Lower lobe of right lung (tissue), 2 donors: ENCODE data around the gene PTPRE. TPM values are rescaled to one million over a fixed set of nuclear protein-coding genes. Genes with fewer than 3 reads are reported as not detected.

Experiments used
- ATAC-seq, 2 donors: fragments of 200-7000 bp; cut with Tn5 transposase; one replicate each; pipeline ENCODE4 v1.9.1; 2020 to 2022; ENCODE audit warnings: mild to moderate bottlenecking in 2 of 2, moderate library complexity in 2 of 2
- DNase-seq: peaks from one replicate; pipeline ENCODE4 v3.0.0-alpha.2; 2020
- H3K27ac ChIP-seq: fragments of 200-600 bp; one replicate; pipeline ENCODE4 v1.8.0; 2022
- H3K27me3 ChIP-seq: fragments of 200-600 bp; one replicate; pipeline ENCODE4 v1.8.0; 2022; ENCODE audit warnings: low read depth
- H3K36me3 ChIP-seq: fragments of 200-600 bp; one replicate; pipeline ENCODE4 v1.8.0; 2022; ENCODE audit warnings: mild to moderate bottlenecking
- H3K4me1 ChIP-seq: fragments of 200-600 bp; one replicate; pipeline ENCODE4 v1.8.0; 2022
- H3K4me3 ChIP-seq: fragments of 200-600 bp; one replicate; pipeline ENCODE4 v1.8.0; 2022; ENCODE audit warnings: mild to moderate bottlenecking
- H3K9me3 ChIP-seq: fragments of 200-600 bp; one replicate; pipeline ENCODE4 v1.8.0; 2022
- intact Hi-C: fragments of 100-400 bp; cut with DNase I; formaldehyde crosslinking; loops from one replicate; pipeline ENCODE4 v1.11.0; 2022
- total RNA-seq: library from RNA; stranded (reverse); fragmentation: NEBNext Ultra II Directional; extraction: Animal tissue kit (Norgen Biotek cat#: 25700); gene quantifications from one replicate; pipeline ENCODE4 v1.2.1, GENCODE V29; 2021
- TF ChIP-seq, protein P1 (sequence below): fragments of 200-600 bp; IDR thresholded peaks from one replicate; pipeline ENCODE4 v1.8.0; 2022; ENCODE audit warnings: antibody characterized with exemption, mild to moderate bottlenecking
- donor health status: DM: no; HTN: yes; CAD: no; lungs with severe emphysema.

The PTPRE gene
- total RNA-seq, 1 donor from 2014 or later: 60.5 TPM

DNA sequence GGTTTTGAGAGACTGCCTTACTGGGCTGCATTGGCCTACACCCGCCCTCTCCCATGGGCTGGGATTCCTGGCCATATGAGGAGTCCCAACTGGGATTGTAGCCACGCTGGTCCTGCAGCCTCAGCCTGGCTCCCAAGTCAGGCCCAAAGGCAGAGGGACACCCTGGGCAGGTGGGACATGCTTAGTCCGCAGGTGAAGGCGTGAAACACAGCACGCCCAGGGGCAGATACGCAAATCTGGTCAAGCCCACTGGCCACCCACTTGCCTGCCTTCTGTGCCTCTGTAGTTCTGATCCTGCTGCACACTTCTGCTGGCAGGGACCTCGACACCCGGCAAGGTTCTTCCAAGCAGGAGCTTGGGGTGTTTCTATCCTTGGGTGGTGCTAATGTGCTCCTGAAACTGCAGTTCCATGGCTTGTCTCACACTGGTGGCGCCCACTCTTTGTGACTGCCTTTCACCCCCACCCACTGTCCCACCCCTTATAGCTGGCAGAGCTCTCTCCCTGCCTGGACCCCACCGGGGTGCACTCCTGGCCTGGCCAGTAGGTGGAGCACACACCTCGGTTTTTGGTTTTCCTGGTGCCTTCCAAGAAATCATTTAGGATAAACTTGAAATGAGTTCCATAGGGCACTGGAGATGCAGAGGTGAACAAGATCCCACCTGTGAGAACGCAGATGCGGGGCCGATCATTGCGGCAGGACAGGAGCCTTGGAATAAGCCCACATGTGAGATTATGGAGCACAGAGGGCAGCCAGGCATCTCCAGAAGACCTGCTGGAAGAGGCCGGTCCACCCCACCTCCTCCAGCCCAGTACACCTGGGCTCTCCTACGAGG lies 171.4 kb downstream of the PTPRE start:
- peaks cover 99% of the 10 kb centered on the region for H3K36me3 ChIP-seq
- no peak overlapping the region for H3K27ac ChIP-seq
- H3K4me1 ChIP-seq: no peaks in the 10 kb centered on the region
- no peak overlapping the region for H3K4me3 ChIP-seq
- intact Hi-C loops: no loop called here
- no peaks in the 10 kb centered on the region for H3K9me3 ChIP-seq
- TF ChIP-seq, protein P1, sequence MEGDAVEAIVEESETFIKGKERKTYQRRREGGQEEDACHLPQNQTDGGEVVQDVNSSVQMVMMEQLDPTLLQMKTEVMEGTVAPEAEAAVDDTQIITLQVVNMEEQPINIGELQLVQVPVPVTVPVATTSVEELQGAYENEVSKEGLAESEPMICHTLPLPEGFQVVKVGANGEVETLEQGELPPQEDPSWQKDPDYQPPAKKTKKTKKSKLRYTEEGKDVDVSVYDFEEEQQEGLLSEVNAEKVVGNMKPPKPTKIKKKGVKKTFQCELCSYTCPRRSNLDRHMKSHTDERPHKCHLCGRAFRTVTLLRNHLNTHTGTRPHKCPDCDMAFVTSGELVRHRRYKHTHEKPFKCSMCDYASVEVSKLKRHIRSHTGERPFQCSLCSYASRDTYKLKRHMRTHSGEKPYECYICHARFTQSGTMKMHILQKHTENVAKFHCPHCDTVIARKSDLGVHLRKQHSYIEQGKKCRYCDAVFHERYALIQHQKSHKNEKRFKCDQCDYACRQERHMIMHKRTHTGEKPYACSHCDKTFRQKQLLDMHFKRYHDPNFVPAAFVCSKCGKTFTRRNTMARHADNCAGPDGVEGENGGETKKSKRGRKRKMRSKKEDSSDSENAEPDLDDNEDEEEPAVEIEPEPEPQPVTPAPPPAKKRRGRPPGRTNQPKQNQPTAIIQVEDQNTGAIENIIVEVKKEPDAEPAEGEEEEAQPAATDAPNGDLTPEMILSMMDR: peak; percentile 56
- DNase-seq (no peak), ATAC-seq (peak; percentile 59 to 68)
- H3K27me3 ChIP-seq: no peaks in the 10 kb centered on the region

DNA sequence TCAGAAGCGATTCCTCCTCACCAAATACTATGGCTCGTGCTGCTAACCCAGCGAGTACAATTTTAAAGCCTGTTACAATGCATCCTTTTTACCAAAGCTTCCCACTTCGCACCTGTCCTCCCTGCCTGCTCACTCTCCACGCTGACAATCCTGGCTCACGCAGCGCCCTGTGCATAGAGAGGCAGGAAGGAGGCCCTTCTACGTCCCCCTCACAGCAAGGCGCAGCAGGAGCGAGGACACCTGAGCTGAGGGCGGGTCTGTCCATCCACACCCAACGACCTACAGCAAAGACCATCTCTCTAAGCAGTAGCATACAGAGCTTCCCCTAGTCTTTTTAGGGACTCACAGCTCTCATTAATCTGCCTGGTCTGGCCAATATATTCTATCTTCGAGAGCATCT lies 173.3 kb downstream of the PTPRE start:
- TF ChIP-seq, protein P1: no peak
- Histone ChIP-seq H3K9me3 (no peaks in the 10 kb centered on the region), H3K36me3 (peaks cover 97% of the 10 kb centered on the region), H3K4me1 (no peaks in the 10 kb centered on the region), H3K27me3 (no peaks in the 10 kb centered on the region), H3K4me3 (no peak overlapping the region), H3K27ac (no peak overlapping the region)
- DNase-seq (no peak), ATAC-seq (no peak)
- intact Hi-C loops: no loop called here

DNA sequence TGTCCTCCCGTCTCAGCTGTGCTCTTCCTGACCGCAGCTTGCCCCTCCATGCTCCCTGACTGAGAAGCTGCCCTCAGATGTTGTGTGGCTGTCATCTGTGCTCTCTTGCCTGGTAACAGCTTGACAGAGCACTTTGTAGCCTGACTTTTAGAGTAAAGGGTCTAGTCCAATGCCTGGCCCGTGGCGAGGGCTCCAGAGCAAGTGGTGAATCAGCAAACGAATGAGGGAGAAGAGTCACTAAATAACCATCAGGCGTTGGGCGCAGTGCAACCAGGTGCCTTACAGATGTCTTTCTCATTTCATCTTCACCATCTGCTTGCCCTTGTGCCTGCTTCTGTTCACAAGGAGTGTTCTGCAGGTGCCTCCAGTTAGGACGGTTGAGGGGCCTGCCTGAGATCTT lies 173.7 kb downstream of the PTPRE start:
- intact Hi-C loops: no loop called here
- no peaks in the 10 kb centered on the region for H3K4me1 ChIP-seq

DNA sequence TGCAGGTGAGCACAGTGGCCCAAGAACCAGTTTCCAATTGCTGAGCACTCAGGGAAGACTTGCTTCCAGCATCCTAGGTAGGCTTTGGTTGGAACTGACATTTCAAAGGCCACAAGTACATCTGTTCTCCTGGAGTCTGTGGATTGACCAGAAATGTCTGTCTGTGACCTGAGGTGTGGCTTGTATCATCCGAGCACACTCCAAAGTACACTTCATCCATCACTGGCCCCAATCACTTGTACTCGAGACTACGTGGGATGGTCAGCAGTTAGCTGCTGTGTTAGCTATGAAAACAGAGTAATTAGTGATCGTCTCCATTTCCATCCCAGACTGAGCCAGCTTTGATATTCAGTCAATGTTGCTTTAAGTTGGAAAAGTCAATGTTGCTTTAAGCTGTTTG lies 174.3 kb downstream of the PTPRE start:
- no peak for DNase-seq
- no peak for ATAC-seq
- TF ChIP-seq, protein P1: no peak
- no peaks in the 10 kb centered on the region for H3K4me1 ChIP-seq
- H3K36me3 ChIP-seq: peaks cover 87% of the 10 kb centered on the region
- H3K27ac ChIP-seq: no peak overlapping the region
- intact Hi-C loops: no loop called here
- no peak overlapping the region for H3K4me3 ChIP-seq
- H3K27me3 ChIP-seq: no peaks in the 10 kb centered on the region
- no peaks in the 10 kb centered on the region for H3K9me3 ChIP-seq

More for the DNA sequence above, 173.7 kb downstream of the PTPRE start:
- Histone ChIP-seq H3K36me3 (peaks cover 93% of the 10 kb centered on the region), H3K9me3 (no peaks in the 10 kb centered on the region), H3K27ac (no peak overlapping the region), H3K27me3 (no peaks in the 10 kb centered on the region), H3K4me3 (no peak overlapping the region)
- TF ChIP-seq, protein P1: no peak
- ATAC-seq: no peak
- no peak for DNase-seq

DNA sequence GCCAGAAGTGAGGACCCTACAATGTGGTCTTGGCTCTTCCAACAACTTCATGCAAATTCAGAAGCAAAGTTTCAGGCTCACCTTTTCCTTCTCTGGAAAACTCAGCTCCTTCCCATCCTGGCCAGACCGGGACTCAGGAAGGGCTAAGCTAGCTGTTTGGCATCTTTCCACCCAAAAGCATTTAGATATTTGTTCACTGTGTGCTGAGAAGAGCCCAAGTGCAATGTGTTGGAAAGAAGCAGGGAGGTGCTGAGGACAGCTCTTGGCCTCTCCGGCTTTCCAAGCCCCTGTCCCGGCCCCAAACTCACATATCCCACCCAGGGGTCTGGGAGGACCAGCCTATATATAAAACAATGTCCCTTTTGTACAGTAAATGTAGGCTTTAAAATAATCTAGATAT lies 174.8 kb downstream of the PTPRE start:
- Histone ChIP-seq H3K27ac (no peak overlapping the region), H3K4me1 (no peaks in the 10 kb centered on the region), H3K27me3 (no peaks in the 10 kb centered on the region), H3K4me3 (no peak overlapping the region), H3K9me3 (no peaks in the 10 kb centered on the region), H3K36me3 (peaks cover 82% of the 10 kb centered on the region)
- DNase-seq: no peak
- intact Hi-C loops: no loop called here
- TF ChIP-seq, protein P1: no peak
- no peak for ATAC-seq
